Astrocyte (in vitro differentiated cells and primary cell): ENCODE data around the gene CPA5. TPM values are rescaled to one million over a fixed set of nuclear protein-coding genes. Genes with fewer than 3 reads are reported as not detected.

ENCODE experiments used
- DNase-seq: peaks from one replicate; pipeline ENCODE4 v3.0.0-alpha.2; 2010; ENCODE audit warnings: low read depth
- FAIRE-seq: peaks from 2 replicates; lab custom pipeline; 2011; peaks lifted over from hg19 to GRCh38; lab: Jason Lieb, UNC
- H2AFZ ChIP-seq: 2 replicates; pipeline ENCODE4 v1.6.0; 2012; ENCODE audit warnings: low read depth, low read length, inconsistent platforms
- H3K27ac ChIP-seq: 2 replicates; pipeline ENCODE4 v1.5.1; 2011; ENCODE audit warnings: low read depth, low read length, inconsistent platforms
- H3K27me3 ChIP-seq: 2 replicates; pipeline ENCODE4 v1.6.0; 2011; ENCODE audit warnings: low read length, inconsistent platforms; ENCODE audit not compliant: insufficient read depth
- H3K36me3 ChIP-seq: 2 replicates; pipeline ENCODE4 v1.5.1; 2011; ENCODE audit warnings: low read length, inconsistent platforms; ENCODE audit not compliant: insufficient read depth
- H3K4me1 ChIP-seq: 2 replicates; pipeline ENCODE4 v1.5.1; 2011; ENCODE audit warnings: low read length, inconsistent platforms; ENCODE audit not compliant: insufficient read depth
- H3K4me2 ChIP-seq: 2 replicates; pipeline ENCODE4 v1.6.0; 2012; ENCODE audit warnings: low read length, inconsistent platforms
- H3K4me3 ChIP-seq: 2 replicates; pipeline ENCODE4 v1.5.1; 2011; ENCODE audit warnings: low read depth, mild to moderate bottlenecking, low read length, inconsistent platforms; ENCODE audit not compliant: insufficient read depth
- H3K79me2 ChIP-seq: 2 replicates; pipeline ENCODE4 v1.6.0; 2012; ENCODE audit warnings: mild to moderate bottlenecking, low read length, inconsistent platforms; ENCODE audit not compliant: insufficient read depth
- H3K9ac ChIP-seq: 2 replicates; pipeline ENCODE4 v1.6.0; 2012; ENCODE audit warnings: mild to moderate bottlenecking, low read length, inconsistent platforms
- H3K9me3 ChIP-seq: 2 replicates; pipeline ENCODE4 v1.5.1; 2012; ENCODE audit warnings: low read depth, mild to moderate bottlenecking, low read length, inconsistent platforms; ENCODE audit not compliant: insufficient read depth
- H4K20me1 ChIP-seq: 2 replicates; pipeline ENCODE4 v1.6.0; 2012; ENCODE audit warnings: low read length, inconsistent platforms; ENCODE audit not compliant: insufficient read depth
- H3K27ac Mint-ChIP-seq: one replicate; pipeline ENCODE4 v1.8.0; 2021; ENCODE audit warnings: mild to moderate bottlenecking, mixed read lengths; ENCODE audit not compliant: unreplicated experiment
- H3K27me3 Mint-ChIP-seq: one replicate; pipeline ENCODE4 v1.8.0; 2021; ENCODE audit warnings: low read depth, mixed read lengths; ENCODE audit not compliant: unreplicated experiment
- H3K36me3 Mint-ChIP-seq: one replicate; pipeline ENCODE4 v1.8.0; 2021; ENCODE audit warnings: low read depth, mixed read lengths; ENCODE audit not compliant: unreplicated experiment
- H3K4me1 Mint-ChIP-seq: one replicate; pipeline ENCODE4 v1.8.0; 2021; ENCODE audit warnings: low read depth, mixed read lengths; ENCODE audit not compliant: unreplicated experiment
- H3K4me3 Mint-ChIP-seq: one replicate; pipeline ENCODE4 v1.8.0; 2021; ENCODE audit warnings: mild to moderate bottlenecking, moderate library complexity, mixed read lengths; ENCODE audit not compliant: unreplicated experiment
- H3K9me3 Mint-ChIP-seq: one replicate; pipeline ENCODE4 v1.8.0; 2021; ENCODE audit warnings: mild to moderate bottlenecking, mixed read lengths; ENCODE audit not compliant: unreplicated experiment
- EZH2 ChIP-seq: IDR thresholded peaks from 2 replicates; pipeline ENCODE4 v1.6.1; 2012; ENCODE audit warnings: mild to moderate bottlenecking, low read length, inconsistent platforms; ENCODE audit not compliant: insufficient read depth
- total RNA-seq: library from RNA; stranded (reverse); gene quantifications from 2 replicates; pipeline ENCODE4 v1.2.1, GENCODE V29; 2021
- TF ChIP-seq, protein P1 (sequence below): IDR thresholded peaks from 2 replicates; pipeline ENCODE4 v1.5.1; 2011; ENCODE audit warnings: low read depth, mild to moderate bottlenecking, inconsistent platforms, low read length, moderate library complexity; ENCODE audit not compliant: insufficient read depth

CPA5 gene
- total RNA-seq, 1 donor from 2014 or later, result not detected

DNA sequence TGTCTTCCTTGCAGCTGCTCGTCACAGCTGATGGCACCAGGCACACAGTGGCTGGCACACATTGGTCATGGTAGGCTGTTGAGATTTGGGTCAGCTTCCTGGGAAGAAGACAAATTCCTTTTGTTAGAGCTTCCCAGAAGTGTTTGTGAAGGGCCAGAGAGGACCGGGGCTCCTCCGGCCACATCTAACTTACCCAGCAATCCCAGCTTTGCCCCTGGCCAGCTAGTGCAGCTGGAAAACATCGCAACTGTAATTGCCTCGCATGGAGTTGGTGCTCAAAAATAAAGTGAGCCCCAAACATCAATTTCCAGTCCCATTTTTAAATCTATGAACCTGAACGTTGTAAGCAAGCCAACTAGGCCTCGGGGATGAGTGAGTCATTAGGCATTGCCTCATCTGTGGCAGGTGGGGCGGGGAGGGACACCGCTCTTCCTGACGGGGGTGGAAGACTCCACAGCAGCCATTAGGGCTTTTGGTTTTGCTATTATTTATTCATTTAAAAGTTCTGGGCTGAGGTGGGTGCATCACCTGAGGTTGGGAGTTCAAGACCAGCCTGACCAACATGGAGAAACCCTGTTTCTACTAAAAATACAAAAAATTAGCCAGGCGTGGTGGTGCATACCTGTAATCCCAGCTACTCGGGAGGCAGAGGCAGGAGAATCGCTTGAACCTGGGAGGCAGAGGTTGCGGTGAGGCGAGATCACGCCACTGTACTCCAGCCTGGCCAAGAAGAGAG, 12.4 kb downstream of the CPA5 start:
- Histone ChIP-seq H3K9ac (peak overlapping the region; percentile 79), H3K27me3 (no peaks in the 10 kb centered on the region), H3K4me1 (peaks cover 36% of the 10 kb centered on the region), H3K9me3 (peaks cover 14% of the 10 kb centered on the region), H2AFZ (no peak overlapping the region), H3K36me3 (no peaks in the 10 kb centered on the region), H3K79me2 (no peaks in the 10 kb centered on the region), H3K4me3 (no peak overlapping the region), H3K4me2 (peak overlapping the region; percentile 66), H3K27ac (peak overlapping the region; percentile 98), H4K20me1 (no peaks in the 10 kb centered on the region)
- DNase-seq (peak; percentile 92), FAIRE-seq (no peak)
- peaks cover 44% of the 10 kb centered on the region for H3K4me1 Mint-ChIP-seq
- peak overlapping the region; percentile 100 for H3K27ac Mint-ChIP-seq
- no peaks in the 10 kb centered on the region for H3K36me3 Mint-ChIP-seq
- H3K4me3 Mint-ChIP-seq, result peak overlapping the region; percentile 20
- H3K9me3 Mint-ChIP-seq, result peaks cover 17% of the 10 kb centered on the region
- no peak for TF ChIP-seq EZH2
- TF ChIP-seq, protein P1, sequence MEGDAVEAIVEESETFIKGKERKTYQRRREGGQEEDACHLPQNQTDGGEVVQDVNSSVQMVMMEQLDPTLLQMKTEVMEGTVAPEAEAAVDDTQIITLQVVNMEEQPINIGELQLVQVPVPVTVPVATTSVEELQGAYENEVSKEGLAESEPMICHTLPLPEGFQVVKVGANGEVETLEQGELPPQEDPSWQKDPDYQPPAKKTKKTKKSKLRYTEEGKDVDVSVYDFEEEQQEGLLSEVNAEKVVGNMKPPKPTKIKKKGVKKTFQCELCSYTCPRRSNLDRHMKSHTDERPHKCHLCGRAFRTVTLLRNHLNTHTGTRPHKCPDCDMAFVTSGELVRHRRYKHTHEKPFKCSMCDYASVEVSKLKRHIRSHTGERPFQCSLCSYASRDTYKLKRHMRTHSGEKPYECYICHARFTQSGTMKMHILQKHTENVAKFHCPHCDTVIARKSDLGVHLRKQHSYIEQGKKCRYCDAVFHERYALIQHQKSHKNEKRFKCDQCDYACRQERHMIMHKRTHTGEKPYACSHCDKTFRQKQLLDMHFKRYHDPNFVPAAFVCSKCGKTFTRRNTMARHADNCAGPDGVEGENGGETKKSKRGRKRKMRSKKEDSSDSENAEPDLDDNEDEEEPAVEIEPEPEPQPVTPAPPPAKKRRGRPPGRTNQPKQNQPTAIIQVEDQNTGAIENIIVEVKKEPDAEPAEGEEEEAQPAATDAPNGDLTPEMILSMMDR, result no peak
- no peaks in the 10 kb centered on the region for H3K27me3 Mint-ChIP-seq

DNA sequence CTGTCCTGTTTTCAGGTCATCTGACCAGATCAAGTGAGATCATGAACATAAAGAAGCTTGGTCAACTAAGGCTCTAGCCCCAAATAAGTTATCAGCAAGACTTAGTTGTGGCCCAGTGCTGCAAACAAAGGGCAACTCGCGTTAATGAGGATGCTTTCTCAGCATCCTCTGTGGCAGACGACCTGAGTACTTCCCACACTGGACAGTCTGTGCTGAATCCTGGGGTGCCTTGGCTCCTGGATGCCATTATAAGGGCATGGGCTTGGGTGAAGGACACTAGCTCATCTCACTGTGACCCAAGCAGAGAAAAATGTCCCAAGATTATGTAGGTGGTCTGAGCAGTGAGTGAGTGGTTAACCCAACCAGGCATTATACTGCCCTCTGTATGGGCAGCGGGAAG, 13.9 kb downstream of the CPA5 start:
- H3K79me2 ChIP-seq, result no peaks in the 10 kb centered on the region
- no peak overlapping the region for H3K4me2 ChIP-seq
- H3K4me3 Mint-ChIP-seq, result no peak overlapping the region
- FAIRE-seq (no peak), DNase-seq (no peak)
- no peaks in the 10 kb centered on the region for H3K27me3 ChIP-seq
- H2AFZ ChIP-seq, result no peak overlapping the region
- H3K36me3 ChIP-seq, result no peaks in the 10 kb centered on the region
- peaks cover 17% of the 10 kb centered on the region for H3K9me3 Mint-ChIP-seq
- H3K27ac Mint-ChIP-seq, result no peak overlapping the region
- H3K9me3 ChIP-seq, result peaks cover 14% of the 10 kb centered on the region
- H3K27me3 Mint-ChIP-seq, result no peaks in the 10 kb centered on the region
- no peak overlapping the region for H3K9ac ChIP-seq
- TF ChIP-seq, protein P1, result no peak
- TF ChIP-seq EZH2, result no peak
- H3K4me1 ChIP-seq, result peaks cover 28% of the 10 kb centered on the region
- peaks cover 32% of the 10 kb centered on the region for H3K4me1 Mint-ChIP-seq
- H4K20me1 ChIP-seq, result no peaks in the 10 kb centered on the region
- H3K27ac ChIP-seq, result no peak overlapping the region
- H3K36me3 Mint-ChIP-seq, result no peaks in the 10 kb centered on the region
- no peak overlapping the region for H3K4me3 ChIP-seq

DNA sequence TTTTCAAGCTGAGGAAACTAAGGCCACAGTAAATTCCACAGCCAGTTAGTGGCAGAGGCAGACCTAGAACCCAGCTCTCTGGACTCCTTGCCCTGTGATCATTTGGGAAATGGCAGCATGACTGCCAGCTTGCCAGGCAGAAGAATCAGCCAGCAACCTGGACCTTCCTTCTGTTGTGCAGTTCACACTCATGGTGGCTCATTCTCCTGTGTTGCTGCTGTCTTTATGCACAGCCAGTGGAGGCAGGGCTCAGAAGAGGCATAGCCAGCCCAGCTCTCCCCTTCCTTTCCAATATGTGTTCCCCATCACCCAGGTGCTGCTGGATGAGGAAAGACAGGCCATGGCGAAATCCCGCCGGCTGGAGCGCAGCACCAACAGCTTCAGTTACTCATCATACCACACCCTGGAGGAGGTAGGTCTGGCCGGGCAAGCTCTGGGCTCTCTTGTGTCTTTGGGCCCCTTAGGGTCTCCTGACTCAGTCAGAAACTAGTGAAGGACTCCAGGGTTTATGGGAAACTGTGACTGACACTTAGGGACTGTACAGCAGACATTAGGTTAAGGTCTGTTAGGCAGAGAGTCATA, 14.8 kb downstream of the CPA5 start:
- Histone ChIP-seq H3K4me2 (no peak overlapping the region), H3K4me1 (peaks cover 33% of the 10 kb centered on the region), H3K27ac (no peak overlapping the region), H3K4me3 (no peak overlapping the region), H3K27me3 (no peaks in the 10 kb centered on the region), H4K20me1 (no peaks in the 10 kb centered on the region), H3K79me2 (no peaks in the 10 kb centered on the region), H3K9ac (no peak overlapping the region), H3K9me3 (peaks cover 14% of the 10 kb centered on the region), H2AFZ (no peak overlapping the region), H3K36me3 (no peaks in the 10 kb centered on the region)
- FAIRE-seq, result no peak
- DNase-seq, result no peak
- Mint-ChIP-seq H3K4me3 (no peak overlapping the region), H3K9me3 (peaks cover 17% of the 10 kb centered on the region), H3K27me3 (no peaks in the 10 kb centered on the region), H3K4me1 (peaks cover 37% of the 10 kb centered on the region), H3K27ac (no peak overlapping the region), H3K36me3 (no peaks in the 10 kb centered on the region)
- TF ChIP-seq, protein P1, result no peak
- no peak for TF ChIP-seq EZH2
